Cardiac fibroblast (primary cell): Measurements from ENCODE around the gene MED15.
A peak's percentile ranks its signal among the peaks of the same experiment; 100 is the strongest.

ENCODE experiments used
- DNase-seq, 2 donors: peaks; one replicate each; pipeline versions ENCODE4 v3.0.0 to v3.0.0-alpha.2; 2010; ENCODE audit warnings: low read depth in 2 of 2
- H3K4me3 ChIP-seq, 2 donors: replicated peaks in 1 of 2; 1 replicate in 1 of 2; 2 replicates in 1 of 2; pipeline ENCODE4 v1.5.1; 2011; ENCODE audit warnings: low read depth in 2 of 2, low read length in 2 of 2, mild to moderate bottlenecking in 2 of 2, moderate library complexity in 1 of 2
- TF ChIP-seq, protein P1 (sequence below): IDR thresholded peaks from one replicate; pipeline ENCODE4 v1.5.1; 2011; ENCODE audit warnings: low read depth, mild to moderate bottlenecking, low read length, inconsistent platforms

The MED15 gene

GRCh38 chr22:20520093-20520511, 12.7 kb downstream of the MED15 start:
- no peak overlapping the region for H3K4me3 ChIP-seq
- TF ChIP-seq, protein P1, sequence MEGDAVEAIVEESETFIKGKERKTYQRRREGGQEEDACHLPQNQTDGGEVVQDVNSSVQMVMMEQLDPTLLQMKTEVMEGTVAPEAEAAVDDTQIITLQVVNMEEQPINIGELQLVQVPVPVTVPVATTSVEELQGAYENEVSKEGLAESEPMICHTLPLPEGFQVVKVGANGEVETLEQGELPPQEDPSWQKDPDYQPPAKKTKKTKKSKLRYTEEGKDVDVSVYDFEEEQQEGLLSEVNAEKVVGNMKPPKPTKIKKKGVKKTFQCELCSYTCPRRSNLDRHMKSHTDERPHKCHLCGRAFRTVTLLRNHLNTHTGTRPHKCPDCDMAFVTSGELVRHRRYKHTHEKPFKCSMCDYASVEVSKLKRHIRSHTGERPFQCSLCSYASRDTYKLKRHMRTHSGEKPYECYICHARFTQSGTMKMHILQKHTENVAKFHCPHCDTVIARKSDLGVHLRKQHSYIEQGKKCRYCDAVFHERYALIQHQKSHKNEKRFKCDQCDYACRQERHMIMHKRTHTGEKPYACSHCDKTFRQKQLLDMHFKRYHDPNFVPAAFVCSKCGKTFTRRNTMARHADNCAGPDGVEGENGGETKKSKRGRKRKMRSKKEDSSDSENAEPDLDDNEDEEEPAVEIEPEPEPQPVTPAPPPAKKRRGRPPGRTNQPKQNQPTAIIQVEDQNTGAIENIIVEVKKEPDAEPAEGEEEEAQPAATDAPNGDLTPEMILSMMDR = no peak
- DNase-seq = peak in 1 of 2 donors; percentile 71

- TF ChIP-seq, protein P1 = no peak
- no peak overlapping the region for H3K4me3 ChIP-seq
Measured at GRCh38 chr22:20522134-20523004, 15.0 kb downstream of the MED15 start.

DNA sequence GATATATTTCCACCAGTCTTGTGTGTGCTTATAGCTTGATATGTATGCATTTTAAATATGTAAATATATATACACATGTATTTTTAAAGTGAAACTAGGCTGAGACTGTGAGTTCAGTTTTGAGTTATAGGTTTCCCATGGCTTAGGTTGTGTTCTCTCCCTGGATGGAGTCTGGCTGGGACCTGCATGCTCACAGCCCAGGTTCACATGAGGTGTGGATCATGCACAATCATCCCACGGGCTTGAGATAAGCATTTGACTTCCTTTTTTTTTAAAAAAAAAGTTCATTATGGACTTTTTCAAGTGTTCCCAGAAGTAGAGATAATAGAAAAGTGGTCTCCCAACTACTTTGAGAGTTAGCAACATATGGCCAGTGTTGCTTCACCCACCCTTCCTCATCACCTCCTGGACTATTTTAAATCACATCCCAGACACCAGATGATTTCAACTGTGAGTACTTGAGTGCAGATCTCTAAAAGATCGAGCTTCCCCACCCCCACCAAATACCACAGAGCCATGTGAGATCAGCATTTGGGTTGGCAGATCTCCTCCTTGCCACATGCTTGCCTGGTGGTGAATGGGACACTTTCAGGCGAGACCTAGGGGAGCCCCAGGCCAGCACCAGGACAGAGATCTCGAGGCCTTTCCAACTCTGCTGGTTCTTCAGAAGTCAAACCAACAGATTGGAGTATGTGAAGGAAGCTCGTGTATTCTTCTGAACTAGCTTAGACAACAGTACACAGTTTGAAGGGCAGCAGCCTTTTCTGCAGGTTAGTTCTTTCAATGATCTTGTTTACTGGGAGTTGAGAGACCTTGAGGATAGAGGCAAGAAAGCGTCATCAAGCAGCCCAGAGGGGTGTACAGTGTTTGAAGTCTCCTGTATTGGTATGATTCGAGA, 15.9 kb downstream of the MED15 start:
- DNase-seq = peak; percentile 48 to 57
- TF ChIP-seq, protein P1 = no peak

More at GRCh38 chr22:20522134-20523004, 15.0 kb downstream of the MED15 start:
- DNase-seq = no peak

DNA sequence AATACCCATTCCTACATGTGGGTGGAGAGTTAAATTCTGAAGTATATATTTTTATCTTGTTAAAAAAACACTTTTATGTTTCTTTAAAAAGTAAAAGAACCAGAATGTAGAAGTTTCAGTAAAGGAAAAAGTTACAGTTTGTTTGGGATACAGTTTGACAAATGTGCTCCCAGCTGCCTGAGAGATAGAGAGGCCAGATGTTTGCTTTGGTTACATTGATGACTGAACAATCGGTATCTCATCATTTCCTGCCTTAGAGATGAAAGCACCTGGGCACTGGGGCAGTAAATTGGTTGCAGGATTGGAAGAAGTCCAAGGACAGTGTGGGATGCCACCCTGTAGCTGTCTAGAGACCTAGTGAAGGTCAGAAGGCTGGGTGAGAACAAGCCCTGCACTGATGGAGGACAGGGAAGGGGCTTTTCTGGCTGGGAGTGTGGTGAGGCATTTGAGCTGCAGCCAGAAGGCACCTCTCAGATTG, 16.6 kb downstream of the MED15 start:
- peak in 1 of 2 donors; percentile 36 for DNase-seq
- no peak overlapping the region for H3K4me3 ChIP-seq
- TF ChIP-seq, protein P1 = no peak

More for the DNA sequence above, 15.9 kb downstream of the MED15 start:
- no peak overlapping the region for H3K4me3 ChIP-seq

DNA sequence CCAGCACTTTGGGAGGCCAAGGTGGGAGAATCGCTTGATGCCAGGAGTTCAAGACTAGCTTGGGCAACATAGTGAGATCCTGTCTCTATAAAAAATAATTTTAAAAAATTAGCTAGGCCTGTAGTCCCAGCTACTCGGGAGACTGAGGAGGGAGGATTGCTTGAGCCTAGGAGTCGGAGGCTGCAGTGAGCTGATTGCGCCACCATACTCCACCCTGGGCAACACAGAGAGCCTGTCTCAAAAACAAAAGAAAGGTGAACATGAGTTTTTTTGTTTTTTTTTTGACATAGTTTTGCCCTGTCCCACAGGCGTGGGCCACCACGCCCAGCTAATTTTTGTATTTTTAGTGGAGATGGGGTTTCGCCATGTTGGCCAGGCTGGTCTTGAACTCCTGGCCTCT, 17.6 kb downstream of the MED15 start:
- no peak overlapping the region for H3K4me3 ChIP-seq
- DNase-seq = no peak
- TF ChIP-seq, protein P1 = no peak

DNA sequence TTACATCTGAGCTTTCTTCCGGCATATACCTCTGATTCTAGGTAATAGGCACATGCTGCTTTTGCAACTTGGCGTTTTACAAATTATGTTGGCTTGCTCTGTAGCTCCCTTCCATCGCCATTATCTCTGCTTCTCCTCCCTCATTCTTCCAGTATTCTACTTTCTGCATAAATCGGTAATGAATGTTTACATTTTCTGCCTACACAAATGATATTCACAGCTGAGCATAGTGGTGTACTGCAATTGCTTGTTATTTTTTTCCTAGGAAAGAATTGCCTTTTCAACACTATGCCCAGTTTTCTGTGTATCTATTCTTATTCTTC, 18.9 kb downstream of the MED15 start:
- TF ChIP-seq, protein P1 = no peak
- no peak overlapping the region for H3K4me3 ChIP-seq

More for the DNA sequence above, 18.9 kb downstream of the MED15 start:
- DNase-seq = no peak
